Measurements from ENCODE around the gene GUCY1A2. TPM values are rescaled to one million over a fixed set of nuclear protein-coding genes. Genes with fewer than 3 reads are reported as not detected.

GUCY1A2 gene
- total and polyA plus RNA-seq, 2 donors (not counting 3 experiments of a cell fraction or from before 2014, with no cell fraction given), result 0.02 to 0.03 TPM

DNA sequence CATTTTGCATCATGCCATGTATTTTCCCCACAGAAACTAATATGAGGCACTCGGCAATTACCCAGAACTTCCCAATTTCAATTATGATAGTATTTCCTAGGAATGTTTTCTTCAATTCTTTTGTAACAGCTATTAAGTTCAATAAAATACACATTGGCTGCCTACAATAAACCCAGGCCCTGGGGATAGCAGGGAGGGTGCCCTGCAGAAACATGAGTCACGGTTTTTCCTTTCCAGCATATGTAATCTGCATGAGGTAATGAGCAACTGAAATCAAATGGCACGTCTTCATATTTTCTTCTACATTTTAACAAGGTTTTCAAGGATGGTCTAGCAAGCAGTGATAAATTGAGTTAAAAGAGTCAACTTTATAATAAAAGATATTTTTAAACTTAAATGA is 32.0 kb downstream of the GUCY1A2 start:
- H3K4me2 ChIP-seq (ENCODE audit: insufficient read depth, low read length), result no peak overlapping the region
- H4K20me1 ChIP-seq (replicated peaks; ENCODE audit: control insufficient read depth, extremely low read depth, insufficient read depth, low read length), result no peaks in the 10 kb centered on the region
- H3K27ac ChIP-seq (ENCODE audit: insufficient read depth, low read depth, low read length), result no peak overlapping the region
- H3K9me3 ChIP-seq (replicated peaks; ENCODE audit: control insufficient read depth, insufficient read depth, low read length), result no peaks in the 10 kb centered on the region
- no peaks in the 10 kb centered on the region for H3K4me1 ChIP-seq (ENCODE audit: control insufficient read depth, extremely low read depth, insufficient read depth, low read length)
- FAIRE-seq (no peak), DNase-seq (ENCODE audit: low read depth, low spot score) (no peak)
- no peaks in the 10 kb centered on the region for H3K9me1 ChIP-seq (replicated peaks; ENCODE audit: control insufficient read depth, extremely low read depth, insufficient read depth, low read length)
- no peaks in the 10 kb centered on the region for H3K79me2 ChIP-seq (ENCODE audit: control insufficient read depth, insufficient read depth, low read length)
- H3K27me3 ChIP-seq (ENCODE audit: control insufficient read depth in 2 of 2, insufficient read depth in 2 of 2, low read length in 2 of 2), result no peaks in the 10 kb centered on the region
- TF ChIP-seq, protein P1, sequence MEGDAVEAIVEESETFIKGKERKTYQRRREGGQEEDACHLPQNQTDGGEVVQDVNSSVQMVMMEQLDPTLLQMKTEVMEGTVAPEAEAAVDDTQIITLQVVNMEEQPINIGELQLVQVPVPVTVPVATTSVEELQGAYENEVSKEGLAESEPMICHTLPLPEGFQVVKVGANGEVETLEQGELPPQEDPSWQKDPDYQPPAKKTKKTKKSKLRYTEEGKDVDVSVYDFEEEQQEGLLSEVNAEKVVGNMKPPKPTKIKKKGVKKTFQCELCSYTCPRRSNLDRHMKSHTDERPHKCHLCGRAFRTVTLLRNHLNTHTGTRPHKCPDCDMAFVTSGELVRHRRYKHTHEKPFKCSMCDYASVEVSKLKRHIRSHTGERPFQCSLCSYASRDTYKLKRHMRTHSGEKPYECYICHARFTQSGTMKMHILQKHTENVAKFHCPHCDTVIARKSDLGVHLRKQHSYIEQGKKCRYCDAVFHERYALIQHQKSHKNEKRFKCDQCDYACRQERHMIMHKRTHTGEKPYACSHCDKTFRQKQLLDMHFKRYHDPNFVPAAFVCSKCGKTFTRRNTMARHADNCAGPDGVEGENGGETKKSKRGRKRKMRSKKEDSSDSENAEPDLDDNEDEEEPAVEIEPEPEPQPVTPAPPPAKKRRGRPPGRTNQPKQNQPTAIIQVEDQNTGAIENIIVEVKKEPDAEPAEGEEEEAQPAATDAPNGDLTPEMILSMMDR (IDR thresholded peaks at IDR 0.05; ENCODE audit: extremely low read depth in 1 of 2, insufficient read depth in 1 of 2, low read depth in 1 of 2, low read length in 2 of 2), result no peak
- TF ChIP-seq EZH2 (IDR thresholded peaks at IDR 0.05; ENCODE audit: borderline replicate concordance, low read depth, low read length, severe bottlenecking) (no peak), FOS (IDR thresholded peaks at IDR 0.05; ENCODE audit: borderline replicate concordance, insufficient read depth, low read length) (no peak), MYC (IDR thresholded peaks at IDR 0.05; ENCODE audit: low read depth, low read length) (no peak), POLR2AphosphoS5 (IDR thresholded peaks at IDR 0.05; ENCODE audit: insufficient read depth, low read depth, low read length) (no peak), GATA2 (IDR thresholded peaks at IDR 0.05; ENCODE audit: insufficient read depth, insufficient read length, low read depth, low read length) (no peak), POLR2A (IDR thresholded peaks at IDR 0.05; ENCODE audit: low read depth, low read length) (no peak), JUN (IDR thresholded peaks at IDR 0.05; ENCODE audit: borderline replicate concordance, insufficient read depth, insufficient read length, low read depth) (no peak)
- TF ChIP-seq, protein P2, sequence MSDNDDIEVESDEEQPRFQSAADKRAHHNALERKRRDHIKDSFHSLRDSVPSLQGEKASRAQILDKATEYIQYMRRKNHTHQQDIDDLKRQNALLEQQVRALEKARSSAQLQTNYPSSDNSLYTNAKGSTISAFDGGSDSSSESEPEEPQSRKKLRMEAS (IDR thresholded peaks at IDR 0.05; ENCODE audit: insufficient read depth, insufficient read length), result no peak
- POLR2A ChIA-PET, result no interaction called here
- no TSS peak for BruUV-seq (replicated peaks)
- no peak overlapping the region for H3K4me3 ChIP-seq (replicated peaks in 1 of 3; ENCODE audit: insufficient read depth in 1 of 3, low read depth in 1 of 3, low read length in 3 of 3)
- CTCF ChIA-PET, result no interaction called here
- H2AFZ ChIP-seq (ENCODE audit: low read depth, low read length), result no peak overlapping the region
- intact Hi-C loops (cut with micrococcal nuclease) (no loop called here), dilution Hi-C loops (cut with MboI; ENCODE audit: extremely low pct_ligation_motif_present, low sequenced_read_pairs) (no loop called here)
- no peak overlapping the region for H3K9ac ChIP-seq (replicated peaks; ENCODE audit: extremely low read depth, insufficient read depth, low read length)
- no peaks in the 10 kb centered on the region for H3K36me3 ChIP-seq (ENCODE audit: control insufficient read depth in 2 of 2, extremely low read depth in 1 of 2, insufficient read depth in 2 of 2, low read length in 2 of 2)
